OCI-LY7 (cell line): ENCODE results near the gene GRK6. TPM values are rescaled to one million over a fixed set of nuclear protein-coding genes. Genes with fewer than 3 reads are reported as not detected.

Source experiments
- BruUV-seq: library from RNA; stranded (reverse); fragments of 400-500 nt; replicated peaks from 2 replicates; lab custom pipeline; 2021; lab: Mats Ljungman, UMichigan
- CTCF ChIA-PET: fragments of 300-600 bp; sonication (Branson Sonifier 250); formaldehyde crosslinking; loops from one replicate; lab custom pipeline; 2022; ENCODE audit warnings: antibody characterized with exemption; ENCODE audit not compliant: unreplicated experiment; lab: Charles Lee
- POLR2A ChIA-PET: fragments of 300-600 bp; sonication (Branson Sonifier 250); formaldehyde crosslinking; loops from one replicate; lab custom pipeline; 2022; ENCODE audit warnings: antibody characterized with exemption; lab: Charles Lee
- DNase-seq: peaks from one replicate; pipeline ENCODE4 v3.0.0-alpha.2; 2015; ENCODE audit warnings: low spot score
- H2AFZ ChIP-seq: fragments of 200-600 bp; sonication (generic), shearing (Covaris generic); 2 replicates; pipeline ENCODE4 v1.6.1; 2014; ENCODE audit warnings: mild to moderate bottlenecking, antibody characterized with exemption, low read length, moderate library complexity
- H3K27ac ChIP-seq: fragments of 200-600 bp; sonication (generic); 2 replicates; pipeline ENCODE4 v1.5.1; 2014; ENCODE audit warnings: mixed run types, low read depth, mild to moderate bottlenecking, moderate library complexity, low read length, inconsistent platforms; ENCODE audit not compliant: poor library complexity, severe bottlenecking
- H3K36me3 ChIP-seq: fragments of 200-600 bp; sonication (generic); 2 replicates; pipeline ENCODE4 v1.6.1; 2014; ENCODE audit warnings: mild to moderate bottlenecking, antibody characterized with exemption, low read length, moderate library complexity, mixed read lengths; ENCODE audit not compliant: insufficient read depth
- H3K4me1 ChIP-seq: fragments of 200-600 bp; sonication (generic); 2 replicates; pipeline ENCODE4 v1.5.1; 2014; ENCODE audit warnings: mild to moderate bottlenecking, low read length; ENCODE audit not compliant: insufficient read depth, poor library complexity, severe bottlenecking
- H3K4me2 ChIP-seq: fragments of 200-600 bp; sonication (generic); 2 replicates; pipeline ENCODE4 v1.6.1; 2014; ENCODE audit warnings: mild to moderate bottlenecking, low read length
- H3K4me3 ChIP-seq: fragments of 200-600 bp; sonication (generic); 2 replicates; pipeline ENCODE4 v1.5.1; 2014; ENCODE audit warnings: mild to moderate bottlenecking, low read depth, low read length; ENCODE audit not compliant: poor library complexity, severe bottlenecking
- H3K79me2 ChIP-seq: fragments of 200-600 bp; sonication (generic); 2 replicates; pipeline ENCODE4 v1.6.1; 2016; ENCODE audit warnings: low read depth, mild to moderate bottlenecking, low read length, moderate library complexity, mixed read lengths; ENCODE audit not compliant: insufficient read depth
- H3K9me2 ChIP-seq: fragments of 200-600 bp; sonication (generic); 2 replicates; pipeline ENCODE4 v1.6.1; 2016; ENCODE audit warnings: mild to moderate bottlenecking, low read length, mixed read lengths; ENCODE audit not compliant: insufficient read depth
- H3K9me3 ChIP-seq: fragments of 200-600 bp; sonication (generic); 2 replicates; pipeline ENCODE4 v1.6.1; 2014; ENCODE audit warnings: mild to moderate bottlenecking, mixed run types, low read length, mixed read lengths
- H4K20me1 ChIP-seq: fragments of 200-600 bp; sonication (generic); 2 replicates; pipeline ENCODE4 v1.6.1; 2014; ENCODE audit warnings: mild to moderate bottlenecking, antibody characterized with exemption, low read length, moderate library complexity, mixed read lengths; ENCODE audit not compliant: insufficient read depth
- CTCF ChIP-seq: fragments of 200-600 bp; sonication (generic); conservative IDR thresholded peaks from 2 replicates; pipeline ENCODE4 v1.5.1; 2014; ENCODE audit warnings: mild to moderate bottlenecking, antibody characterized with exemption, low read length, moderate library complexity, mixed read lengths
- EZH2phosphoT487 ChIP-seq: fragments of 200-600 bp; sonication (generic); IDR thresholded peaks from 2 replicates; pipeline ENCODE4 v1.6.1; 2018; ENCODE audit warnings: low read depth, borderline replicate concordance, mild to moderate bottlenecking, mixed run types, antibody characterized with exemption, low read length, moderate library complexity, mixed read lengths
- intact Hi-C: fragments of 100-400 bp; cut with micrococcal nuclease; formaldehyde crosslinking; loops from one replicate; pipeline ENCODE4 v1.10.0; 2022; ENCODE audit not compliant: unreplicated experiment
- total RNA-seq, 2 experiments: library from RNA; depleted of rRNA in 1 of 2; stranded (reverse); fragments of >200 nt in 1 of 2; shearing (Covaris generic) in 1 of 2; gene quantifications; 2 replicates each; pipeline ENCODE4 v1.2.3, GENCODE V29; 2014 to 2022

GRK6 gene
- total RNA-seq, 2 experiments from 2014 or later: 46.2 to 99.4 TPM

- Histone ChIP-seq H3K27ac (no peak overlapping the region), H3K9me3 (no peaks in the 10 kb centered on the region), H4K20me1 (no peaks in the 10 kb centered on the region), H2AFZ (no peak overlapping the region), H3K4me2 (no peak overlapping the region), H3K4me3 (no peak overlapping the region), H3K79me2 (no peaks in the 10 kb centered on the region), H3K36me3 (no peaks in the 10 kb centered on the region), H3K4me1 (peaks cover 10% of the 10 kb centered on the region), H3K9me2 (no peaks in the 10 kb centered on the region)
- no TSS peak for BruUV-seq
- ChIA-PET CTCF (interaction anchor here (0.6 kb wide), 2 partner anchors 12 to 93 kb away, joined by 3 to 4 read pairs; no protein-coding TSS in a partner anchor), POLR2A (no interaction called here)
- DNase-seq: no peak
- TF ChIP-seq EZH2phosphoT487: no peak
- no peak for TF ChIP-seq CTCF
- intact Hi-C loops: no loop called here
Observed at GRCh38 chr5:177475563-177476427, 49.3 kb downstream of the GRK6 start.

- Histone ChIP-seq H3K9me2 (no peaks in the 10 kb centered on the region), H4K20me1 (no peaks in the 10 kb centered on the region), H2AFZ (no peak overlapping the region), H3K4me3 (no peak overlapping the region), H3K36me3 (no peaks in the 10 kb centered on the region), H3K27ac (no peak overlapping the region), H3K9me3 (no peaks in the 10 kb centered on the region), H3K4me1 (peaks cover 10% of the 10 kb centered on the region), H3K4me2 (no peak overlapping the region), H3K79me2 (no peaks in the 10 kb centered on the region)
- intact Hi-C loops: no loop called here
- CTCF ChIA-PET: interaction anchor here (0.6 kb wide), 1 partner anchor 94 kb away, joined by 4 read pairs; no protein-coding TSS in a partner anchor
- no TSS peak for BruUV-seq
- DNase-seq: no peak
- POLR2A ChIA-PET: no interaction called here
- TF ChIP-seq EZH2phosphoT487 (no peak), CTCF (no peak)
Observed at GRCh38 chr5:177476531-177477233, 50.2 kb downstream of the GRK6 start.
